KBM-7 (cell line): Measurements from ENCODE around the gene CACNA1D.

ENCODE experiments used
- DNase-seq: peaks from one replicate; pipeline ENCODE4 v3.0.0-alpha.2; 2015
- in situ Hi-C: fragments of 300-500 bp; cut with MboI; formaldehyde crosslinking; loops from 2 replicates; pipeline ENCODE4 v1.14.3; 2020; ENCODE audit warnings: low sequenced_read_pairs, low pct_unique_long_range_greater_than_20kb, mixed read lengths

CACNA1D gene

DNA sequence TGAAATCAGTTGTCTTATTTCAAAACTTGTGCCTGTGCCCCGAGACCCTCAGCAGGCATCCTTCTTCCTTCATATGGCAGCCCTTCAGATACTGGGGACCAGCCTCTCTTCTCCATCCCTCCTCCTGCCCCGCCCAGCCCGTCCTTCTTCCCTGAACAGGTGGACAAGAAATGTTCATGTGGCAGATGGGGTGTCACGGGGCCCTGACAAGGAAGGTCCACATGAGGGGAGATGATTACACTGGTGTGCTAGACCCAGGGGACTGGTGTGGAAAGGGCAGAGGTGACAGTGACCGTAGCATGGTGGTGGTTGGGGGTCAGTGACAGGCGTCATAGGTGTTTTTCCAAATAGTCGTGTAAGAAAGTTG, 200.9 kb downstream of the CACNA1D start:
- in situ Hi-C loops = no loop called here
- DNase-seq = no peak

DNA sequence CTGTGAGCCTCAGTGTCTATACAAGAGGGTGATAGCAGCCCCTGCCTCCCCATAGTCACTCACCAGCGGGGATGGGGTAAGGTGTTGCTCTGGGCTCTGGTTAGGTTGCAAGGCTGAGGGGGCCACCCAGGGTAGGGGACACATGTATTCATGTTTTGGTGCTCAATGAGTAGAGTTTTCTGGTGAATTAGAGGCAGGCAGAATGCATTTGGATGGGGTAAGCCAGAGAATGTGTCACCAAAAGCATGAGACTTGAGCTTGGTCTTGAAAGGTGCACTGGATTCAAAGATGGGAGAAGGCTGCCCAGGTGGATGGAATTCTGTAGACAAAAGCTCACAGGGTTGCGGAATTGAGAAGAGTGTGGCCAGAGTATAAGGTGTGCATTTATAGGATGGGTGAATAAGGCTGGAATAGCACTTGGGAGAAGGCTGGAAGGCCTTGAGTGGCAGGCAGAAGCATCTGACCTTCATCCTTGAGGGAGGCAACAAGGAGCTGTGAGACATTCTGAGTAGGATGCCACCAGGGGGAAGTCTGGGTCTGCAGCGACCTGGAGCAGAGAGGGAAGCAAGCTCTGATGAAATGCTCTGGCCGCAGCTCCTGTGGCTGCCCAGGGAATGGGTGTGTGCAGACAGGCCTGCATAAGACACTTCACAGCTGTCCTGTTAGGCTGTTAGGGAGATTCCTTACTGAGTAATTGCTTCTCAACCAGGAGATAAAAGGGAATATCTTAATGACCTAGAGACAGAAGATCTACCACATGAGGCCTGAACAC, 202.2 kb downstream of the CACNA1D start:
- in situ Hi-C loops = no loop called here
- peak; percentile 56 for DNase-seq

DNA sequence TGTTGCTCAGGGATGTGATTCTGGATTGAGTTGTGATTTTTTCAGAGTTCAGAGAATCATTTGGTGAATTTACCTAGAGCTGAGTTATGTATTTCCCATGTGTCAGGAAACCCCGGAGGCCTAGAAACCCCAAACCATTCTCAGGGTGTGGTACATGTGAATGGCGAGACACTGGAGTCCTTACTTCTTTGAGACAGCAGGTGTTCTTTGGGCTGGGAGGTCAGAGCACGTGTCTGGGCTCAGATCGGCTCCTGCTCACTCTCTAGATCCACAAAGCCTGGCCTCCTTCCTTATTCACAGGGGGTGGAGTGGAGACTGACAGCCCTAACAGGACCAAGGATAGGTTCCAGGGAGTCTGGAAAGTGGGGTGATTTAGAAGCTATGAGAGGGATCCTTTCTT, 206.0 kb downstream of the CACNA1D start:
- no peak for DNase-seq
- in situ Hi-C loops = loop anchor here (25.0 kb wide), 1 partner anchor 313 kb away; no protein-coding TSS in a partner anchor

- in situ Hi-C loops = loop anchor here (25.0 kb wide), 1 partner anchor 316 kb away; no protein-coding TSS in a partner anchor
- no peak for DNase-seq
Observed at GRCh38 chr3:53702776-53703530, 208.5 kb downstream of the CACNA1D start.

DNA sequence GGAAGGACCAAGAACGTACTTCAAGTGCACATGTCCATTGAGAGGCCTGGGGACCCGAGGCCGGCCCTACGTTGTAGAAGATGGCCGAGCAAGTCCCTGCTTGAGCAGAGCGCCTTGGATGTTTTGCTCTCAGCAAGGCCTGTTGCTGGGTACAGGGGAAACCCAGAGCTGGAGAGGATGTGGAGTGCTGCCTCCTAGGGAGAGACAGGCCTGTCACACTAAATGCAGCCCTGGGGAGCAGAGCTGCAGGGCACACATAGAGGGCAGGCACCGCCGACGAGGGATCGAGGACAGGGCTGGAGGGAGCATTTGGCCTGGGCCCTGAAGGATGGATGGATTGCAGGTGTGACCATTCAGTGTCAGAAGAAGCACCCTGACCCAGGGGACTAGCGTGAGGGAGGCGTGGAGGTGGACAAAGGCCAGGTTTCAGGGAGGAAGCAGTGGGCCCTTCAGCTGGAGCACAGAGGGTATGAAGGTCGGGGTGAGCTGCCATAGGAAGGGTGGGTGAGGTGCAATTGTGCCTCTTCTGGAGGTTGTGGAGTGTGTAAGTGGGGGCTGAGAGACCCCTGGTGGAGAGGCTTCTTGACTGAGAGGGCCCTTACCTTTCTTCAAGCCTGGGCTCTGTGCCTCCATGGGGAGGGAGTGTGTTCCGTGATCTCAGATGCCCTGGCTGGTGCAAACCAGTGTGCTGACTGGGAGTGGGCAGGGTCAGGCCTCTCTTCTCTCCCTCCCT, 209.4 kb downstream of the CACNA1D start:
- DNase-seq = no peak
- in situ Hi-C loops = loop anchor here (25.0 kb wide), 1 partner anchor 316 kb away; no protein-coding TSS in a partner anchor

DNA sequence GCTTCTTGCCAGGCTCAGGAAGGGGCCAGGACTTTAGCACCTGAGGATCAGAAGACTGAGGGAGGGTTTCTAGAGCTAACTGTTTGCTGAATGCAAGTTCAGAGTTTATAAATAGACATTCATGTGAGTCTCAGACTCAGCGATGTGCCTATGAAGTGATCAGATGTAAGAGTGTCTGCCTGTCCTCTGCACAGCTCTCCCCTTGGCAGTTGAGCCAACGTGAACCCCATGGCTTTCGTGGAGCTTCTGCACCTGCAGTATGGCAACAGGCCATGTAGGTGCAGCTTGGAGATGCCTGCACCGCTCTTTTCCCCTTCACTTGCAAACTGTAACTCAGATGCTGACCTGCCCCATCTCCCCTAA, 209.9 kb downstream of the CACNA1D start:
- in situ Hi-C loops = loop anchor here (25.0 kb wide), 1 partner anchor 317 kb away; no protein-coding TSS in a partner anchor
- DNase-seq = no peak

GRCh38 chr3:53705024-53705745, 210.8 kb downstream of the CACNA1D start:
- in situ Hi-C loops = loop anchor here (25.0 kb wide), 1 partner anchor 318 kb away; no protein-coding TSS in a partner anchor

DNA sequence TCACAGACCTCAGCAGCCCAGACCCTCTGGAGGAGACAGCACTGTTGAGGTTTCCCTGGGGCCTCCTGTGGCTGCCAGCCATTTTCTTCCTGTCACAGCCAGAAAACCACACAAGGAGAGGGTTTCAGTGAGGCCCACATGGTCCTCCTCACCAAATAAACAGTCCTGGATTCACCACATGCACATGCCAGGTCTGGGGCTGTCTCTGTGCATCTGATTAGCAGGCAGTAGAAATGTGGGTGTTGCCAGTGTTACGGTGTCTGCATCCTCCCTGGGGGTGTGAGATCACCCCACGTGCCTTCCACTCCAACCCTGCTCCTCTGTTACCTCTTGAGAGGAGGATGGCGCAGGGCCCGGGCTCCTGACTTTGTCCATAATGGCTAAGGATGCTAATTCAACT, 211.4 kb downstream of the CACNA1D start:
- peak; percentile 54 for DNase-seq
- in situ Hi-C loops = loop anchor here (25.0 kb wide), 1 partner anchor 318 kb away; no protein-coding TSS in a partner anchor

More at GRCh38 chr3:53705024-53705745, 210.8 kb downstream of the CACNA1D start:
- no peak for DNase-seq

DNA sequence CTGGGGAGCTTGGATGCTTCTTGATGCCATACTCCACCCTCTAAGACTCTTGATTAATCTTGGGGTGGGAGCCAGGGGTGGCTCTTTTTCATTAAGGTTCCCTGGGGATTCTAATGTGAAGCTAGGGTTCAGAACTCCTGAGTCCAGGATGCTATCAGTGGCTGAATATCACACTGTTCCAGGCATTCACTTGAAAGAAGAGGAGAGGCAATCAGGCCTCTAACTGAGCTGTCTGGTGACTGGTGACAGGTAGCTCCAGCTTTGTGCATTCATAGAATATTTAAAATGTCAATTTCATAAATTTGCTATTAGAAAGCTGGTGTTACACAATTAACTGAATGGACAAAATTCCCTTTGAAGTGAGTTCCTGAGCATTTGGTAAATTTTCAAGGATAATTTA, 212.8 kb downstream of the CACNA1D start:
- in situ Hi-C loops = loop anchor here (25.0 kb wide), 1 partner anchor 320 kb away; no protein-coding TSS in a partner anchor
- DNase-seq = no peak

DNA sequence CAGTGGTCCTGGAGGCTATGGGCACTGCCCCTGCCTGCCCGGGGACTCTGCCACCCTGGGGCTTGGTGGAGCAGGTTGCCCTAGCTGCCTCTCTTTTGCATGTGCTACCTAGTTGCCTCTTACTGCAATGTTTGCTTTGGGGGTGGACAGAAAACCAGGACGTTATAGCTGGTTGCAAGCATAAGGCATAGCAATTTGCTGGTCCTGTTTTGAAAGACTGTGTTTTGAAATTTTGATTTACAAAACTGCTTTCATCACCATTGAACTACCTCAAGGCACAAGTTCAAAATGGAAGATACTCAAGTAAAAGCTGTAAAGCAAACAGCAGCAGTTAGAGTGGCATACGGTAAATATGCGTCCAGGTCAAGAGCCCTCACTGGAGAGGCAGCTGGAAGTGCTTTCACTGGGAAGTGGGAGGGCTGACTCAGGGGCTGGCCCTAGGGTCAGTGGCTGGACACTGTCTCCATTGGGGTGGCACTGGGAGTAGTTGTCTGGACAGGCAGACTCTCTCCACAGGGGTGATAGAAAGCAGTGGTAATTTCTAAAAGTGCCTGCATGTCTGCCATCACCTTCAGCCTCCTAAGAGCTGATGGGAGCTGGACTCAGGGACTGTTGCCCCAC, 213.7 kb downstream of the CACNA1D start:
- in situ Hi-C loops = loop anchor here (25.0 kb wide), 1 partner anchor 321 kb away; no protein-coding TSS in a partner anchor
- DNase-seq = no peak

DNA sequence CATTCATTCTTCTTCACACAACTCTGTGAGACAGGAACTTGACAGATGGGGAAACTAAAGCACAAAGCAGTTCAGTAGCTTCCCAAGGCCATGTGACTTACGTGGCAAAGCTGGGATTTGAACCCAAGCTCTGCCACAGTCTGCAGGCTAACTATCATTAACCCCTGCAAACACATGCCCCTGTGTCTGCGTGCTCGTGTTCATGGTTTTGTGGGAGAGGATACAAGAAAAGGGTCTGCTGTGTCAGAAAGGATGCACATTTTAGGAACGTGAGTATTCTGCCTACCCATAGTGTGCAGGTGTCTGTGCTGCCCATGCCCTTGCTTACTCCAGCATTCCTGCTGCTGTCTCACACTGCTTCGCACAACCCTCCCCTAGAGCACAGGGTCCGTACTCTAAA, 214.8 kb downstream of the CACNA1D start:
- in situ Hi-C loops = loop anchor here (25.0 kb wide), 1 partner anchor 322 kb away; no protein-coding TSS in a partner anchor
- DNase-seq = no peak

GRCh38 chr3:53709860-53710674, 215.7 kb downstream of the CACNA1D start:
- in situ Hi-C loops = loop anchor here (25.0 kb wide), 1 partner anchor 323 kb away; no protein-coding TSS in a partner anchor
- peak; percentile 95 for DNase-seq

DNA sequence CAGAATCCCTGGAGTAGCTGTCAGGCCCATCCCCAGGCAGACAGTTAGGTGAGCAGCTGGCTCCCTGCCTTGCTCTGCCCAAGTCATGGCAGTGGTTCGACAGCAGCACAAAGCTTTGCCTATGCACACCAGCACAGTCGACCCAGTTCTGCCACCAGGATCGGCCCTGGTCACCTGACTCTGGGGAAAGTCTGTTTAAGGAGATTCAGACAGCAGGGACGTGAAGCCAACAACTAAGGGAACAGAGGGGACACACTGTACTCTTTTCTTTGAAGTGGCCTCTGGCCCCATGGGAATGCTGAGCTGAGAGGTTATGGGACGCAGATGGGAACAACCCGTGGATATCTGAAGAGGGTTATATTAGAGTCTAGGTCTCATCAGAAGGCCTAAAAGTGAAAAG, 217.0 kb downstream of the CACNA1D start:
- no peak for DNase-seq
- in situ Hi-C loops = loop anchor here (25.0 kb wide), 1 partner anchor 324 kb away; no protein-coding TSS in a partner anchor

DNA sequence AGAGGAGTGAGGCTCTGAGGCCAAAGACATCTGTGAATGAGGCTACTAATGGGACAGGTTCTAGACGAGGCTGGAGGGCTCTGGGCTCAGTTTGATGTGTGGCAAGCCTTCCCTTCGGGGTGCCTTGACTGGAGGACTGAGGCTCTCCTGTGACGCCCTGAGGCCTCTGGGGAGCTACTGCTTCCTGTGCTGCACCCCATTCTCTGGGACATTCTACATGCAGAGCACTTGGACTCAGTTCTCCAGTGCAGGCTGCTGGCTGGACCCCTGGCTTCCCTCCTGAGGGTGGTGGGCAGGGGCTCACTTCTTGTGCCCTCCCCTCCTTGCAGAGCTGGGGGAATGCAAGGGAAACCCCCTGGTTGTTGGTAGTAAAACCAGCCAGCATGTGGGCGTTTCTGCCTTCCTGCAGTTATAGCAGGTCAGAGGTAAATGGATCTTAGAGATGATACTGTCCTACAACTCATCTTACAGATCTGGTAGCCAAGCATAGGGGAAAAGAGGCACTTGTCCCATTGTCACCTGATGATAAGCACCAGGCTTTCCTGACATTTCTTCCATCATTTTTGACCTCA, 218.5 kb downstream of the CACNA1D start:
- in situ Hi-C loops = loop anchor here (25.0 kb wide), 1 partner anchor 326 kb away; no protein-coding TSS in a partner anchor
- no peak for DNase-seq

- in situ Hi-C loops = loop anchor here (25.0 kb wide), 1 partner anchor 326 kb away; no protein-coding TSS in a partner anchor
- no peak for DNase-seq
Observed at GRCh38 chr3:53713626-53714025, 219.2 kb downstream of the CACNA1D start.

- in situ Hi-C loops = loop anchor here (25.0 kb wide), 1 partner anchor 329 kb away; no protein-coding TSS in a partner anchor
- no peak for DNase-seq
Observed at GRCh38 chr3:53715815-53716483, 221.5 kb downstream of the CACNA1D start.
